Measurements from ENCODE around the gene ST13.
"Not testable (repeated sequence)": the region's sequence is repeated elsewhere in the genome, so short reads cannot be mapped to it uniquely, and the experiment has no call there.

Gene ST13

GRCh38 chr22:40782521-40782920 lies 73.9 kb downstream of the ST13 start:
- no peak overlapping the region for H3K27ac ChIP-seq (ENCODE audit: low read depth, low read length)
- H3K27me3 ChIP-seq (ENCODE audit: control insufficient read depth, insufficient read depth, low read length) = no peaks in the 10 kb centered on the region
- H3K4me1 ChIP-seq (ENCODE audit: control insufficient read depth, insufficient read depth, low read length) = no peaks in the 10 kb centered on the region
- no peaks in the 10 kb centered on the region for H3K9me3 ChIP-seq (ENCODE audit: control insufficient read depth, insufficient read depth, low read depth, low read length)
- H3K9ac ChIP-seq (ENCODE audit: low read length) = no peak overlapping the region
- peaks cover 47% of the 10 kb centered on the region for H3K36me3 ChIP-seq (ENCODE audit: control insufficient read depth, insufficient read depth, low read length)
- H3K4me3 ChIP-seq (ENCODE audit: low read depth, low read length) = no peak overlapping the region

- H3K36me3 ChIP-seq (ENCODE audit: control insufficient read depth, insufficient read depth, low read length) = peaks cover 48% of the 10 kb centered on the region
- not testable (repeated sequence) for H3K9me3 ChIP-seq (ENCODE audit: control insufficient read depth, insufficient read depth, low read depth, low read length); H3K9ac ChIP-seq (ENCODE audit: low read length); H3K27ac ChIP-seq (ENCODE audit: low read depth, low read length); H3K27me3 ChIP-seq (ENCODE audit: control insufficient read depth, insufficient read depth, low read length); H3K4me1 ChIP-seq (ENCODE audit: control insufficient read depth, insufficient read depth, low read length); H3K4me3 ChIP-seq (ENCODE audit: low read depth, low read length)
These were observed 74.7 kb downstream of the ST13 start for GRCh38 chr22:40781749-40782148.

Measured in HUES6 (cell line).